AG08395 (cell line): Measurements from ENCODE around the gene MACROD2.
"Not testable (repeated sequence)": the region's sequence is repeated elsewhere in the genome, so short reads cannot be mapped to it uniquely, and the experiment has no call there.

Experiments
- DNase-seq: peaks from one replicate; pipeline ENCODE4 v3.0.0; 2012; ENCODE audit warnings: mixed read lengths, low spot score

MACROD2 gene

DNA sequence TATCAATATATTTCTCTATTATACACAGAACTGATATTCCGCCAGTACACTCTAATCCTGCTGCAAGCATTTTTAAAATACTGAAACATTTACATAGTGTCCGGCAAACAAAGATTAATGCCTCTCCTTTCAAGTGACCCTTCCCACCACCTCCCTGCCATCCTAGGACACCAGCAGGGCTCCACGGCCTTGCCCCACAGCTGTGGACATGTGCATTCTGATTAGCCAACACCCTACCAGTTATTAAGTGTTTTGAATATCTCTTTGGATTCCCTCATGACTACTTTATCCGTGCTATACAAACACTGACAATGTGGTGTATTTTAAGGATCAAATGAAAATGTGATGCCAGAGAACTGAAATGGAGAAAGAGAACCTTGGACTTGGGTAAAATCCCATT, 1962.8 kb downstream of the MACROD2 start:
- DNase-seq: no peak

DNA sequence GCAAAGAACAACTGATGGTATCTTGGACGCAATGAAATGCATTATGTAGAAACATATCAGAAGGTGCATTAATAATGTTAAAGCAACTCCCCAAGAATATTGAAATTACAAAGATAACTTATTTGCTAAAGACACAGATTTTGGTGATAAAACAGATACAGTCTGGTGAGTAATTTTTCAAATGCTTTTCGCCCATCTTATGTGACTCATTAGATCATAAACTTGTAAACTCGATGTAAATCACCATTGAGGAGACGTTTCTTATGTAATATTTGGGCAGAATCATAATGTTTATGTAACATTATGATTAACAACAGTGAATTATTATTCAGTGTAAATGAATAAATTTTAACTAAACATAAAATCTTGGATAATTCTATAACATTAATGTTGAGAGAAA, 1969.8 kb downstream of the MACROD2 start:
- no peak for DNase-seq

GRCh38 chr20:15967334-15967733, 1972.0 kb downstream of the MACROD2 start:
- DNase-seq: no peak

DNA sequence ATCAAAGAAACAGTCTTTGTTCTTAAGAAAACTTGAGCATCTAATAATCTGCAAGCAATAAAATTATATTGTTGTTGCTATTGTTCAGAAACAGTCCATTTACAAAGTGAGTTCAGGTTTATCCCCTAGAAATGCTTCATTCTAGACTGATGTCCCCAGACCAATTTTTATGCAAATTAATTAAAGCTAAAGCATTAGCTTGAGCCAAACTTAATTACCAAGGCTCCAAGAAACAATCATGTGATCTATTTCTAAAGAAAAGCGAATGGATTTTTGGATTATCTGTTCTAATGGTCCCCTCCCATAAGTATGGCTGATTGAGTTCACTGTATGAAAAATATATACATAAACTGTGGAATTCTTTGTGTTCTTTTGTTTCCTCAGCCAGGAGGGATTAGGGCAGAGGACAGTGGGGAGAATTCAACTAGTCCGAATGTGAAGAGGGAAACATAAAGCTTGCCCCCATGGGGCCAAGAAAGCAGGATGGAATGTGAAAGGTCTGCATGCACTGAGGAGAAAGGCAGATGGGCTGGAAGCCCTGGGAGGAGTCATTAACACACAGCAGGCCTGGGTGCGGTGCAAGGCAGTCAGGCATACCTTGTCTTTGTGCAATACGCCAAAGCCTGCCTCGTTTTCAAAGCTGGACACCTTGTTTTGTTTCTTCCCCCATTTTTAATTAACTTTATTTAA, 1980.9 kb downstream of the MACROD2 start:
- no peak for DNase-seq

GRCh38 chr20:15977026-15977425, 1981.7 kb downstream of the MACROD2 start:
- no peak for DNase-seq

- DNase-seq: no peak
Observed at GRCh38 chr20:15977758-15978157, 1982.4 kb downstream of the MACROD2 start.

DNA sequence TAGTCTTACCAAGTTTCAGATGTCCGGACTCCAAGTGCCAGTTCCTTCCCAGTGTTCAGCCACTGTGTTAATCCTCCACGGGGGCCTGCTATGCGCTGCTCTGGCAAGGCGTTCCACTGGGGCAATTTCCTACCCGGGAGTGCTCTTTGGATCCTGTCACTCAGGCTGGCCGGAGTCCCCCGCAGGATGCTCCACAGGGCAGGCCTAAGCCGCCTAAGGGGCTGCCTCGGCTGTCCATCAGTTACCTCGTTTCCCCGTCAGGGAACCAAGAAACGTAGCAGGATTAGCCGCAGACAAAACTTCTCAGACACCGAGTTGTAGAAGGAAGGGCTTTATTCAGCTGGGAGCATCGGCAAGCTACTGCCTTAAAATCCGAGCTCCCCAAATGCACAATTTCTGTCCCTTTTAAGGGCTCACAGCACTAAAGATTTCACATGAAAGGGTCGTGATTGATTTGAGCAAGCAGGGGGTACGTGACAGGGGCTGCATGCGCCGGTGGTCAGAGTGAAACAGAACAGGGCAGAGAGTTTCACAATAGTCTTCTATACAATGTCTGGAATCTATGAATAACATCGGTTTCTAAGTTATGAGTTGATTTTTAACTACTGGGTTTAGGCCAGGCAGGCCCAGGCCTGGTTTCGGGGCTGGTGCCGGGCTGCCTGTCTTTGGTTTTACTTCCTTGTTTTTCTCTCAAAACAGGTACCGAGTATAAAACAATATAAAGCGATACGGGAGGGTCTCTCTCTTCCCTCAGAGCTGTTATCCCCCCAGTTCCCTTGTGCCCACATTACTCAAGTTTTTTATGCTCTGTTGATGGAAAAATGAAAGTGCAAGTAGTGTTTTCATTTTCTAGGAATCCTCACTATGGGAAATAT, 1990.4 kb downstream of the MACROD2 start:
- not testable (repeated sequence) for DNase-seq

DNA sequence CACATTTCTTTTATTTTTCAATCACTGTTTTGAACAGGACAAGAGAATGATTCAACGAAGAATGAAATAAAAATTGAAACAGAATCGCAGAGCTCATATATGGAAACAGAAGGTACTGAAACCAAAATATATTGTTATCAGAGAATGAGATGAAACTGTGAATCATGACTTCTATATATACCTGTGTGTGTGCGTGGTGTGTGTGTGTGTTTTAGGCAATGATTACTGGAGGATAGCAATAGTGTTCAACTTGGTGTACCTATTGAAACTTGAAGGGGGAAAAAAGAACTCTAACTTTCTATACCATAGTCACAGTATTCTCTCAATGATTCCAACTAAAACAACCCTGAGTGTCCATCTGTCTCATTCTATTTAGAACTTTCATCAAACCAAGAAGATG, 1991.4 kb downstream of the MACROD2 start:
- no peak for DNase-seq

GRCh38 chr20:15991279-15991678, 1996.0 kb downstream of the MACROD2 start:
- DNase-seq: no peak

GRCh38 chr20:15992564-15992963, 1997.2 kb downstream of the MACROD2 start:
- DNase-seq: no peak

GRCh38 chr20:16000112-16000511, 2004.8 kb downstream of the MACROD2 start:
- DNase-seq: no peak

DNA sequence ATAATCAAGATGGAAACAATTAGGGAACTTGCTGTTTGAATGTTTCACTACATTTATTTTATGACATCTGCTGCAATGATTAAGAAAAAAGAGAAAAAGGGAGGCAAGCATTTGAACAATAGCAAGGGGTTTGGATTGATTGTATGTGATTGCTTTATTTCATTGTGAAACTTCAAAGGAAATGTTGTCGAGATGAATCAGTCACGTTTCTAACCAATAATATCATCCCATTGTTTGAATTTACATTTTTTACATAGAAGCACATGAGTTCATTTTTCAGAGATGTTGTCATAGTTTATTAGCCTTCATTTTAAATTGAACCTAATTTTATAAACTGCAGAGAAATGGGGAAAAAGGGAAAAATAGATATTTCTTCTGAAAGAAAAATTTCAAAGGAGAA, 2006.0 kb downstream of the MACROD2 start:
- DNase-seq: no peak

DNA sequence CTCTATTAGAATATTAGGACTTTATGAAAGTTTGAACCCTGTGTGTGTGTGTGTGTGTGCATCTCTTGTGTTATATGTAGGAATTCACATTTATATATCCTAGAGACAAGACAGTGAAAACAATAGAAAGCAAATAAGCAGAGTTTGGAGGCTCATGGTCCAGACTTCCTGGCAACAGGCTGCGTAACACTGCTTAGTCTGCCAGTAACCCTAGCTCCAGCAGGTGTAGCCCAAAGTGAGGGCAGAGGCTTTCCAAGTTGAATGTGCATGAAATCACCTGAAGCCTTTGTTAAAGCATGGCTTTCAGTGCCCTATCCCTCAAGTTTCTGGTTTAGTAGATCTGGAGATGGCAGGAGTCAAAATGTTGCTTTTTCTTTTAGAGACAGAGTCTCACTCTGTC, 2008.0 kb downstream of the MACROD2 start:
- no peak for DNase-seq

- DNase-seq: no peak
Observed at GRCh38 chr20:16004108-16004854, 2009.0 kb downstream of the MACROD2 start.

GRCh38 chr20:16005021-16005914, 2010.0 kb downstream of the MACROD2 start:
- no peak for DNase-seq

DNA sequence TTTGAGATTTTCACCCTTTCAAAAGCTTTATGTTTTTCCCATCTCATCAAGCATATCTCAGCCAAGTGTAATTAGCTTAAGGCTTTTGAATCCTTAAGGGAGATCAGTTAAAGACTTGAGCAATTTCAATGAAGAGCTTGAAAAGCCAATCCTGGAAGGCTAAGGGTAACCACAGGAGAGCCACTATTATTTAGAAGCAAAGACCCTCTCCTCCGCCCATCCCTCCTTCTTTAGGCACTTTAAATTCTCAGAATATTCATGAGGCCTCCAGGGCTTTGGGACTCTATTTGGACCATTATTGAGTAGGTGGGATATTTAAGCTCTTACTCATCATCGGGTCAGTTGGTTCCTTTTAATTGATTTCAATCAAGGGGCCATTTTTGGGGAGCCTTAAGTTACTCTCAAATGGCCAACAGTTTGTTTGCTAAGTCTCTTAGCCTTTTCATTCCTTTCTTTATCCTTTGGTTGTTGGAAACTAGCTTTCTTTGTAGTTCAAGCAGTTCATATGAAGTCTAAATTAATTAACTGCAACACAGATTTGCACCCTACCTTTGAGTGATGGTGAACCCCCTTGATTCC, 2010.7 kb downstream of the MACROD2 start:
- no peak for DNase-seq

DNA sequence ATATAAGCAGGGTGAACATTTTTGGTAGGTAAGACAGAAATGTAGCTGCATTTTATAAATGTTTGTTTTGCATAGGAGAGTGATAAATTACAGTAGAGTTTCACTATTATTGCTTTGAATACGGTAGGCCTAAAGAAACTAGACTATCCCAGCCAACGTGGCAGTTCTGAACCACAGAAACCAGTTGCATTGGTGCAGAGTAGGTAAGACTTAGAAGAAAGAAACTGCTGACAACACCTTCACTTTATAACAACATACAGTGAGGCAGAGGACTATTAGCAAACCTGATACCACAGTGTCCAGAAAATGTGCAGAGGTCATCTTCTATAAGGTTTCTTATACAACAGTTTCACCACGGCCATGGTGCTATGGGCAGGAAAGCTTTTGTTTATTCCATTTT, 2011.8 kb downstream of the MACROD2 start:
- DNase-seq: no peak

- no peak for DNase-seq
Observed at GRCh38 chr20:16007962-16008361, 2012.6 kb downstream of the MACROD2 start.

DNA sequence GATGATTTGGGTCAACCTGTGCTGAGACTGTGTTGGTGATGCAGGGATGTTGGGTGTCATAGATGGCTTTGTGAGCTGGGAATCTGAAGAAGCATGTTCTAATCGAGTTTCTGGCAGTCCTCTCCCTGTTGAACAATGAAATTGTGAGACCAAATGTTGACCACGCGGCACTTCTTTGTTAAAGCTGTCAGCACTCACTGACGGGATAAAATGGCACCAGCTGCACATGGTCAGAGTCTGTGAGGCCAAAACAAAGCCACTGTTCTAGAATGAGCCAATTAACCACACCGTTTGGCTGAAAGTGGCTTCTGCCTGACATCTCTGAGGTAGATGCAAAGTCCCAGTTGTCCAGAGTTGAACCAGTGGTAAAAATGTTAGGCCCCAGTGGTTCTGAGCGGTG, 2015.7 kb downstream of the MACROD2 start:
- no peak for DNase-seq

- no peak for DNase-seq
Observed at GRCh38 chr20:16011519-16011918, 2016.2 kb downstream of the MACROD2 start.

DNA sequence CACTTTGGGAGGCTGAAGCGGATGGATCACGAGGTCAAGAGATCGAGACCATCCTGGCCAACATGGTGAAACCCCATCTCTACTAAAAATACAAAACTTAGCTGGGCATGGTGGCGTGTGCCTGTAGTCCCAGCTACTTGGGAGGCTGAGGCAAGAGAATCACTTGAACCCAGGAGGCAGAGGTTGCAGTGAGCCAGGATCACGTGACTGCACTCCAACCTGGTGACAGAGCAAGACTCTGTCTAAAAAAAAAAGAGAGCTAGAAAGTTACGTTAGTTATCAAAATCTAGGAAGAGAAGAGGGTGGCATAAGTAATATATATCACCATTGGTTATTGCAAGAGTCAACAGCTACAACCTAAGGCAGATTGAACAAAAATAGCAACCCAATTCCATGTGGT, 2017.6 kb downstream of the MACROD2 start:
- DNase-seq: not testable (repeated sequence)
